A673 (cell line): ENCODE measurements around the gene CDK3. TPM values are rescaled to one million over a fixed set of nuclear protein-coding genes. Genes with fewer than 3 reads are reported as not detected.
A peak's percentile ranks its signal among the peaks of the same experiment; 100 is the strongest.
"Not testable (repeated sequence)": the region's sequence is repeated elsewhere in the genome, so short reads cannot be mapped to it uniquely, and the experiment has no call there.

Experiments
- BruUV-seq: library from RNA; stranded (reverse); fragments of 400-500 nt; replicated peaks from 2 replicates; lab custom pipeline; 2021; lab: Mats Ljungman, UMichigan
- CTCF ChIA-PET: fragments of 300-600 bp; sonication (Branson Sonifier 250); formaldehyde crosslinking; loops from one replicate; lab custom pipeline; 2022; ENCODE audit warnings: antibody characterized with exemption; lab: Charles Lee
- POLR2A ChIA-PET: fragments of 300-600 bp; sonication (Branson Sonifier 250); formaldehyde crosslinking; loops from one replicate; lab custom pipeline; 2022; ENCODE audit warnings: antibody characterized with exemption; ENCODE audit not compliant: low non-redundant PET; lab: Charles Lee
- DNase-seq: peaks from one replicate; pipeline ENCODE4 v3.0.0-alpha.2; 2015; ENCODE audit warnings: low spot score
- H3K27ac ChIP-seq: fragments of 200-600 bp; sonication (generic); 2 replicates; pipeline ENCODE4 v1.5.1; 2016; ENCODE audit warnings: mixed run types, low read depth, mild to moderate bottlenecking, mixed read lengths, antibody characterized with exemption, low read length; ENCODE audit not compliant: poor library complexity, severe bottlenecking
- H3K27me3 ChIP-seq: fragments of 200-600 bp; sonication (generic); replicated peaks from 2 replicates; pipeline ENCODE4 v1.6.1; 2017; ENCODE audit warnings: mixed run types, low read depth, mild to moderate bottlenecking, mixed read lengths, antibody characterized with exemption, low read length; ENCODE audit not compliant: insufficient read depth, poor library complexity
- H3K36me3 ChIP-seq: fragments of 200-600 bp; sonication (generic); 2 replicates; pipeline ENCODE4 v1.6.1; 2016; ENCODE audit warnings: mixed run types, mild to moderate bottlenecking, mixed read lengths, antibody characterized with exemption, low read length; ENCODE audit not compliant: insufficient read depth, poor library complexity, severe bottlenecking
- H3K4me1 ChIP-seq: fragments of 200-600 bp; sonication (generic); 2 replicates; pipeline ENCODE4 v1.6.1; 2017; ENCODE audit warnings: mixed run types, mild to moderate bottlenecking, mixed read lengths, antibody characterized with exemption, low read length; ENCODE audit not compliant: insufficient read depth, poor library complexity, severe bottlenecking
- H3K4me3 ChIP-seq: fragments of 200-600 bp; sonication (generic); 2 replicates; pipeline ENCODE4 v1.5.1; 2016; ENCODE audit warnings: low read depth, mixed run types, mild to moderate bottlenecking, mixed read lengths, low read length; ENCODE audit not compliant: poor library complexity, severe bottlenecking
- H3K9me3 ChIP-seq: fragments of 200-600 bp; sonication (generic); 2 replicates; pipeline ENCODE4 v1.6.1; 2016; ENCODE audit warnings: mixed run types, low read depth, mild to moderate bottlenecking, mixed read lengths, antibody characterized with exemption, low read length; ENCODE audit not compliant: poor library complexity, severe bottlenecking
- EZH2 ChIP-seq: fragments of 200-600 bp; sonication (generic); IDR thresholded peaks from 2 replicates; pipeline ENCODE4 v1.6.1; 2017; ENCODE audit warnings: borderline replicate concordance, low read depth, mild to moderate bottlenecking, mixed read lengths, antibody characterized with exemption, low read length; ENCODE audit not compliant: poor library complexity, severe bottlenecking
- intact Hi-C: fragments of 100-400 bp; cut with micrococcal nuclease; formaldehyde crosslinking; loops from one replicate; pipeline ENCODE4 v1.10.0; 2022; ENCODE audit not compliant: unreplicated experiment
- total RNA-seq: library from RNA; stranded (reverse); gene quantifications from 2 replicates; pipeline ENCODE4 v1.2.3, GENCODE V29; 2021
- TF ChIP-seq, protein P1 (sequence below): fragments of 300-800, 200-600 bp; sonication (generic); conservative IDR thresholded peaks from 2 replicates; pipeline ENCODE4 v1.5.1; 2017; ENCODE audit warnings: low read depth, mild to moderate bottlenecking, antibody characterized with exemption, low read length, moderate library complexity, mixed read lengths

The CDK3 gene
- total RNA-seq, 1 experiment from 2014 or later, result 10.0 TPM

DNA sequence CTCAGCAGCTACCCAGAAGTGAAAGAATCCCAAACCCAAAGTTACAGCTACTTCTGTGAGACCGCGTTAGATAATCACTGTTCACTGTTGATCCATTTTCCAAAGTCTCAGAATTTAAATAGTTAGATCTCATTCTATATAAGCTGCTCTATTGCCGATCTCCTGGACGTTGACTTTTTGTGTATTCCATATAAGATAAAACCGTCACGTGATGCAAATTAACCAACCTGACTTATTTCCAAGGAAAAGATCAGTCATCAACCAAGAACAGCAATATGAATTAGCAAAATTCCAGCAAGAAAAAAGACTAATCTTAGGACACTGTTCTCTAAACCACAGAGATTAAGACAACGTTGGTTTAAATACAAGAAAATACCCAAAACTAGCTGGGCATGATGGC lies 30.0 kb upstream of the CDK3 start:
- POLR2A ChIA-PET, result no interaction called here
- CTCF ChIA-PET, result interaction anchor here (0.6 kb wide), 1 partner anchor 269 kb away, joined by 10 read pairs; no protein-coding TSS in a partner anchor
- TF ChIP-seq, protein P1, sequence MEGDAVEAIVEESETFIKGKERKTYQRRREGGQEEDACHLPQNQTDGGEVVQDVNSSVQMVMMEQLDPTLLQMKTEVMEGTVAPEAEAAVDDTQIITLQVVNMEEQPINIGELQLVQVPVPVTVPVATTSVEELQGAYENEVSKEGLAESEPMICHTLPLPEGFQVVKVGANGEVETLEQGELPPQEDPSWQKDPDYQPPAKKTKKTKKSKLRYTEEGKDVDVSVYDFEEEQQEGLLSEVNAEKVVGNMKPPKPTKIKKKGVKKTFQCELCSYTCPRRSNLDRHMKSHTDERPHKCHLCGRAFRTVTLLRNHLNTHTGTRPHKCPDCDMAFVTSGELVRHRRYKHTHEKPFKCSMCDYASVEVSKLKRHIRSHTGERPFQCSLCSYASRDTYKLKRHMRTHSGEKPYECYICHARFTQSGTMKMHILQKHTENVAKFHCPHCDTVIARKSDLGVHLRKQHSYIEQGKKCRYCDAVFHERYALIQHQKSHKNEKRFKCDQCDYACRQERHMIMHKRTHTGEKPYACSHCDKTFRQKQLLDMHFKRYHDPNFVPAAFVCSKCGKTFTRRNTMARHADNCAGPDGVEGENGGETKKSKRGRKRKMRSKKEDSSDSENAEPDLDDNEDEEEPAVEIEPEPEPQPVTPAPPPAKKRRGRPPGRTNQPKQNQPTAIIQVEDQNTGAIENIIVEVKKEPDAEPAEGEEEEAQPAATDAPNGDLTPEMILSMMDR, result no peak
- TF ChIP-seq EZH2, result no peak
- H3K36me3 ChIP-seq, result peaks cover 5% of the 10 kb centered on the region
- DNase-seq, result no peak
- no peak overlapping the region for H3K4me3 ChIP-seq
- BruUV-seq, result no TSS peak
- intact Hi-C loops, result no loop called here
- no peaks in the 10 kb centered on the region for H3K27me3 ChIP-seq
- no peaks in the 10 kb centered on the region for H3K4me1 ChIP-seq
- H3K9me3 ChIP-seq, result no peaks in the 10 kb centered on the region
- H3K27ac ChIP-seq, result no peak overlapping the region

DNA sequence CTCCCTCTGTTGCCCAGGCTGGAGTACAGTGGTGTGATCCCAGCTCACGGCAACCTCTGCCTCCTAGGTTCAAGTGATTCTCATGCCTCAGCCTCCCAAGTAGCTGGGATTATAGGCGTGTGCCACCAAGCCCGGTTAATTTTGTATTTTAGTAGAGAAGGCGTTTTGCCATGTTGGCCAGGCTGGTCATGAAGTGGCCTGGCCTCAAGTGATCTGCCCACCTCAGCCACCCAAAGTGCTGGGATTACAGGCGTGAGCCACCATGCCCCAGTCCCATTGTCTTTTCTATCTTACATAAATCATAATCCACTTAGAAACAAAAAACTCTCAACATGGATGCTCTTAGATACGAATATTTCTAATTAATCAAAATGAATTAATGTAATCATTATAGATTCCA lies 25.5 kb upstream of the CDK3 start:
- POLR2A ChIA-PET, H3K27me3 ChIP-seq, H3K4me1 ChIP-seq, H3K36me3 ChIP-seq, H3K4me3 ChIP-seq, BruUV-seq, H3K27ac ChIP-seq, H3K9me3 ChIP-seq, intact Hi-C loops, DNase-seq: not testable (repeated sequence)
- CTCF ChIA-PET, result interaction anchor here (0.6 kb wide), 1 partner anchor 122 kb away, joined by 12 read pairs; no protein-coding TSS in a partner anchor

DNA sequence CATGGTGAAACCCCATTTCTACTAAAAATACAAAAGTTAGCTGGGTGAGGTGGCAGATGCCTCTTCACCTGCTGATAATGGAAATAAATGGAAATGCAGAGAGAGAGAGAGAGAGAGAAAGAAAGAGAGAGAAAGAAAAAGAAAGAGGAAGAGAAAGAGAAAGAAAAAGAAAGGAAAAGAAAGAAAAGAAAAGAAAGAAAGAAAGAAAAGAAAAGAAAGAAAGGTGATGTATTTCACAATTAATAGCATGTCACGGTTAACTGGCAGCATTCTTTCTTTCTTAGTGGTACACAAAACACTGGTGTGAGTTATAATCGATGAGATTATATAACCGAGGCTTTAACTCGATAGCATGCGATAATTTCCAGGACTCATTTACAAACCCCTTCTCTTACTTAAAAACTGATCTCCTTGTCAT lies 24.9 kb upstream of the CDK3 start:
- ChIA-PET CTCF (interaction anchor here (0.6 kb wide), 1 partner anchor 122 kb away, joined by 12 read pairs; no protein-coding TSS in a partner anchor), POLR2A (no interaction called here)
- Histone ChIP-seq H3K9me3 (no peaks in the 10 kb centered on the region), H3K4me3 (peak overlapping the region; percentile 18), H3K4me1 (peaks cover 6% of the 10 kb centered on the region), H3K36me3 (peaks cover 5% of the 10 kb centered on the region), H3K27ac (peak overlapping the region; percentile 28), H3K27me3 (no peaks in the 10 kb centered on the region)
- TF ChIP-seq, protein P1, result no peak
- no peak for TF ChIP-seq EZH2
- no peak for DNase-seq
- BruUV-seq, result no TSS peak
- intact Hi-C loops, result no loop called here
